ENCODE results near the gene RFX2. TPM values are rescaled to one million over a fixed set of nuclear protein-coding genes. Genes with fewer than 3 reads are reported as not detected.
A peak's percentile ranks its signal among the peaks of the same experiment; 100 is the strongest.

RFX2 gene
- total RNA-seq (10 to 100 TPM in 1 of 5 experiments, 1 to 10 TPM in 4; 4.0 to 18.4 (median 8.4) TPM), polyA plus RNA-seq (1 to 10 TPM; 3.8 to 8.0 TPM), total RNA-seq (8.6 reads per million, percentile 33 among the genes with 10 or more reads in this experiment)

DNA sequence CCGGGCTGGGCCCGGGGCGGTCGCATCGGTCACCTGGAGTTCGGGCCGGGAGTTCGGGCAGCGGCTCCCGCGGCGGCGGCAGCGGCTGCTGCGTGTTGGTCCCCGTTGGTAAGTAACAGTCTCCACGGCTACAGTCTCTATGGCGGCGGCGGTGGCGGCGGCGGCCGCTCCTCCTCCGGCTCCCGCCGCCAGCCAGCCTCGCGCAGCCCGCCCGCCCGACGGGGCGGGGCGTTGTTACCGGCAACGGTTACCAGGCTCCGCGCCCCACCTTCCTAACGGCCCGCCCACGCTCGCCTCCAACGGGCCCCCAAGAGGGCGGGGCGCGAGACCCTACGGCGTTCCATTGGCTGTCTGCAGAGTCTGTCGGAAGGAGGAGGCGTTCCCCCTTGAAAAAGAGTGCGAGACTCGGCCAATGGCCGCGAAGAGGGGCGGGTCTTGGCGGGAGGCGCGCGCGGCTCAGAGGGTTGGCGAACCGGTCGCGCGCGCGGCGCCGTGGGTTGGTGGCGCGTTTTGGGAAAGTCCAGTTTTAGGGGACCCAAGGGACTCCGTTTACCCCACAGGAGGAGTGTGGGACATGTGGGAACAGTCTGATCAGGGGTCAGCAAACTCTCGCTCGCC is at the start of gene RFX2:
Gene RFX2, minus strand, starts transcription at position 141 of the 618 bp plus-strand sequence. CDS start 63,004 bp downstream, outside the sequence.
- peak within 1 kb of the TSS; percentile 84 to 98 (median 92) for H3K4me3 Mint-ChIP-seq
- peak; percentile 99 for ATAC-seq

DNA sequence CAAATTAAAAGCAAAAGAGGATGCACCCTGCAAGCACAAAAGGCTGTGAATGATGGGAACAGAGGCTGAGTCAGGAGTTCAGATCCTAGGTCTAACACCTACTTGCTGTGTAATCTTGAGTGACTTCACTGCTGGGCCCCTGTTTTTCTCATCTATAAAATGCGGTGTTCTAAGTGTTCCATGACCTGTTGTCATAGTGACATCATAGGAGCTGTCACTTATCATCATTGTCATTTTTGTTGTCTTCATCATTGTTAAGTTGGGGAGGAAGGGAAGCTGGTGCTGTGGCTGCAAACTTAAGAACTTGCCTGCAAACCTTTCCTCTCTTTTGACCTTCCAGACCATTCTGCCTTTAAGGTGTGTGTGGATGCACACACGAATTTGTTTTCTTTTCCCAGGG is 45.7 kb upstream of the RFX2 start:
- Histone ChIP-seq H3K36me3 (ENCODE audit: control insufficient read depth in 2 of 3, insufficient read depth in 3 of 3, low read length in 3 of 3) (no peaks in the 10 kb centered on the region), H3K27me3 (ENCODE audit: control insufficient read depth in 2 of 2, insufficient read depth in 2 of 2, low read length in 2 of 2) (no peaks in the 10 kb centered on the region), H3K4me1 (ENCODE audit: control insufficient read depth in 2 of 2, insufficient read depth in 2 of 2, low read length in 2 of 2) (peaks cover 0 to 3% of the 10 kb centered on the region in 2 donors), H3K27ac (ENCODE audit: low read depth, low read length) (no peak overlapping the region), H3K4me3 (ENCODE audit: low read length) (no peak overlapping the region), H3K9me3 (ENCODE audit: control insufficient read depth in 2 of 3, low read length in 3 of 3) (peaks cover 0 to 2% (median 0%) of the 10 kb centered on the region in 3 experiments)
- ChIA-PET CTCF (no interaction called here), POLR2A (no interaction called here)
- peaks cover 0 to 8% (median 0%) of the 10 kb centered on the region in 5 donors for H3K27me3 Mint-ChIP-seq
- peaks cover 0 to 6% (median 1%) of the 10 kb centered on the region in 7 donors for H3K4me1 Mint-ChIP-seq
- intact Hi-C loops (cut with micrococcal nuclease): no loop called here
- no peak overlapping the region for H3K4me3 Mint-ChIP-seq
- H3K27ac Mint-ChIP-seq: peak overlapping the region in 1 of 9 donors; percentile 41
- H3K36me3 Mint-ChIP-seq: peaks cover 0 to under 1% (median 0%) of the 10 kb centered on the region in 5 donors
- H3K9me3 Mint-ChIP-seq: peaks cover 0 to 50% (median 9%) of the 10 kb centered on the region in 11 donors
- ATAC-seq (no peak), DNase-seq (no peak)

More for the DNA sequence above, at the start of gene RFX2:
- Histone ChIP-seq H3K9me3 (ENCODE audit: control insufficient read depth in 2 of 3, low read length in 3 of 3) (no peaks in the 10 kb centered on the region), H3K4me1 (ENCODE audit: control insufficient read depth in 2 of 2, insufficient read depth in 2 of 2, low read length in 2 of 2) (peaks cover 8 to 10% of the 10 kb centered on the region in 2 donors), H3K4me3 (ENCODE audit: low read length) (peak within 1 kb of the TSS; percentile 60), H3K27ac (ENCODE audit: low read depth, low read length) (peak within 1 kb of the TSS; percentile 64), H3K36me3 (ENCODE audit: control insufficient read depth in 2 of 3, insufficient read depth in 3 of 3, low read length in 3 of 3) (no peaks in the 10 kb centered on the region), H3K27me3 (ENCODE audit: control insufficient read depth in 2 of 2, insufficient read depth in 2 of 2, low read length in 2 of 2) (peaks cover 0 to 4% of the 10 kb centered on the region in 2 donors)
- intact Hi-C loops (cut with micrococcal nuclease): loop anchor here (1.0 to 10.0 kb wide), 14 partner anchors 15 to 1810 kb away; partner anchors contain the start of genes ALKBH7 (in 1 of the 2), CATSPERD (in 1 of the 2), CLPP (in 1 of the 2) and HSD11B1L (in 1 of the 2)
- Mint-ChIP-seq H3K27ac (peak within 1 kb of the TSS; percentile 71 to 92 (median 88)), H3K36me3 (no peaks in the 10 kb centered on the region), H3K9me3 (peaks cover 0 to 2% (median 0%) of the 10 kb centered on the region in 11 donors), H3K27me3 (peaks cover 0 to 19% (median 4%) of the 10 kb centered on the region in 5 donors), H3K4me1 (peaks cover 21 to 27% (median 25%) of the 10 kb centered on the region in 7 donors)
- ChIA-PET CTCF (interaction anchor here (1.1 kb wide), 1 partner anchor 62 kb away, joined by 3 read pairs; no protein-coding TSS in a partner anchor), POLR2A (interaction anchor here (0.7 to 2.4 kb wide), 2 partner anchors 10 to 222 kb away, joined by 3 to 12 read pairs; no protein-coding TSS in a partner anchor)
- peak; percentile 97 to 100 (median 99) for DNase-seq

DNA sequence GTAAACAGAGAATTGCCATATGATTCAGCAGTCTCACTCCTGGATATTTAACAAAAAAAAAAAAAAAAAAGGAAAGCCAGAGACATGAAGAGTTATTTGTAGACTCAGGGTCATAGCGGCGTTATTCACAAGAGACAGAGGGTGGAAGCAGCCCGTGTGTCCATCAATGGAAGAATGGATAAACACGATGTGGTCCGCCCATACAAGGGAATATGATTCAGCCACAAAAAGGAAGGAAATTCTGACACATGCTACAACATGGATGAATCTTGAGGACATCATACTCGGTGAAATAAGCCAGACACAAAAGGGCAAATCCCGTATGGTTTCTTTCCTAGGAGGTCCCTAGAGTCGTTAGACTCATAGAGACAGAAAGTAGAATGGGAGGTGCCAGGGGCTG is 40.0 kb upstream of the RFX2 start:
- DNase-seq (no peak), ATAC-seq (no peak)
- H3K4me3 Mint-ChIP-seq: no peak overlapping the region
- no peaks in the 10 kb centered on the region for H3K9me3 ChIP-seq (ENCODE audit: control insufficient read depth in 2 of 3, low read length in 3 of 3)
- H3K4me3 ChIP-seq (ENCODE audit: low read length): no peak overlapping the region
- no peak overlapping the region for H3K27ac ChIP-seq (ENCODE audit: low read depth, low read length)
- no peaks in the 10 kb centered on the region for H3K36me3 ChIP-seq (ENCODE audit: control insufficient read depth in 2 of 3, insufficient read depth in 3 of 3, low read length in 3 of 3)
- CTCF ChIA-PET: no interaction called here
- H3K27me3 ChIP-seq (ENCODE audit: control insufficient read depth in 2 of 2, insufficient read depth in 2 of 2, low read length in 2 of 2): no peaks in the 10 kb centered on the region
- intact Hi-C loops (cut with micrococcal nuclease): no loop called here
- H3K36me3 Mint-ChIP-seq: peaks cover 0 to 3% (median 0%) of the 10 kb centered on the region in 5 donors
- POLR2A ChIA-PET: no interaction called here
- peaks cover 0 to 9% (median 4%) of the 10 kb centered on the region in 5 donors for H3K27me3 Mint-ChIP-seq
- peaks cover 0 to 2% (median 0%) of the 10 kb centered on the region in 7 donors for H3K4me1 Mint-ChIP-seq
- H3K9me3 Mint-ChIP-seq: peaks cover 0 to 10% (median 4%) of the 10 kb centered on the region in 11 donors
- peak overlapping the region in 2 of 9 donors; percentile 9 to 62 for H3K27ac Mint-ChIP-seq
- no peaks in the 10 kb centered on the region for H3K4me1 ChIP-seq (ENCODE audit: control insufficient read depth in 2 of 2, insufficient read depth in 2 of 2, low read length in 2 of 2)

DNA sequence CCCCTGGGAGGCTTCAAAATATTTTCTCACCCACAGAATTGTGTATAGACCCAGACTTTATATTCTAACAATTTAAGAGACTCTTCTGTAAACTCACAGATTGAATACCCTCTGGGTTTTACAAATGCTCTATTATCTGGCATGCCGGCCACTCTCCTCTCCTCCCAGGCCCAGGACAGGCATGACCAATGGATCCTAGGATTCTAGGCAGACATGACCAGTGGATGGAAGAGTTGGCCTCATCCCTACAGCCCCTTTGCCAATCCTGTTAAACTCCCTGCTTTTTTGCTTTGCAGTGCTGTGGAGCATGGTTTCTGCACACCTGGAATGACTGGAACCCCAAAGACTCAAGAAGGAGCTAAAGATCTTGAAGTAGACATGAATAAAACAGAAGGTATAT is 30.9 kb upstream of the RFX2 start:
- POLR2A ChIA-PET: no interaction called here
- no peaks in the 10 kb centered on the region for H3K4me1 Mint-ChIP-seq

DNA sequence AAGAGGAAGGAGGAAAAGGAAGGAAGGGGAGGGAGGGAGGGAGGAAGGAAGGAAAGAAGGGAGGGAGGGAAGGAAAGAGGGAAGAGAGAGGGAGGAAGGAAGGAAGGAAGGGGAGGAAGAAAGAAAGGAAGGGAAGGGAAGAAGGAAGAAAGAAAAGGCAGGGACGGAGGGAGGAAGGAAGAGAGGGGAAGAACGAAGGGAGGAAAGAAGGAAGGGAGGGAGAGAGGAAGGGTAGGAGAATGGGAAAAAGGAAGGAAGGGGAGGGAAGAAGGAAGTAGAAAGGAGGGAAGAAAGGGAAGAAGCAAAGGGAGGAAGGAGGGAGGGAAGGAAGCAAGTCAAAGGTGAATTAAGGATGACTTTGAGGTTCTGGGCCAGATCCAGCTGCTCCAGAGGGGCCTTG is 28.2 kb upstream of the RFX2 start:
- POLR2A ChIA-PET: no interaction called here
- Mint-ChIP-seq H3K36me3 (no peaks in the 10 kb centered on the region), H3K27me3 (peaks cover 0 to 4% (median 0%) of the 10 kb centered on the region in 5 donors), H3K9me3 (no peaks in the 10 kb centered on the region), H3K4me1 (no peaks in the 10 kb centered on the region), H3K27ac (no peak overlapping the region), H3K4me3 (no peak overlapping the region)
- no peaks in the 10 kb centered on the region for H3K36me3 ChIP-seq (ENCODE audit: control insufficient read depth in 2 of 3, insufficient read depth in 3 of 3, low read length in 3 of 3)
- no peak for ATAC-seq
- no peak overlapping the region for H3K27ac ChIP-seq (ENCODE audit: low read depth, low read length)
- CTCF ChIA-PET: no interaction called here
- intact Hi-C loops (cut with micrococcal nuclease): no loop called here
- DNase-seq: no peak
- no peaks in the 10 kb centered on the region for H3K27me3 ChIP-seq (ENCODE audit: control insufficient read depth in 2 of 2, insufficient read depth in 2 of 2, low read length in 2 of 2)
- no peaks in the 10 kb centered on the region for H3K9me3 ChIP-seq (ENCODE audit: control insufficient read depth in 2 of 3, low read length in 3 of 3)
- no peaks in the 10 kb centered on the region for H3K4me1 ChIP-seq (ENCODE audit: control insufficient read depth in 2 of 2, insufficient read depth in 2 of 2, low read length in 2 of 2)
- no peak overlapping the region for H3K4me3 ChIP-seq (ENCODE audit: low read length)

More for the DNA sequence above, 30.9 kb upstream of the RFX2 start:
- Histone ChIP-seq H3K36me3 (ENCODE audit: control insufficient read depth in 2 of 3, insufficient read depth in 3 of 3, low read length in 3 of 3) (no peaks in the 10 kb centered on the region), H3K4me1 (ENCODE audit: control insufficient read depth in 2 of 2, insufficient read depth in 2 of 2, low read length in 2 of 2) (no peaks in the 10 kb centered on the region), H3K27me3 (ENCODE audit: control insufficient read depth in 2 of 2, insufficient read depth in 2 of 2, low read length in 2 of 2) (no peaks in the 10 kb centered on the region), H3K9me3 (ENCODE audit: control insufficient read depth in 2 of 3, low read length in 3 of 3) (no peaks in the 10 kb centered on the region), H3K27ac (ENCODE audit: low read depth, low read length) (no peak overlapping the region), H3K4me3 (ENCODE audit: low read length) (no peak overlapping the region)
- Mint-ChIP-seq H3K9me3 (no peaks in the 10 kb centered on the region), H3K4me3 (no peak overlapping the region), H3K27me3 (peaks cover 0 to 11% (median 0%) of the 10 kb centered on the region in 5 donors), H3K27ac (no peak overlapping the region), H3K36me3 (no peaks in the 10 kb centered on the region)
- intact Hi-C loops (cut with micrococcal nuclease): no loop called here
- ATAC-seq (no peak), DNase-seq (no peak)
- CTCF ChIA-PET: interaction anchor here (1.1 kb wide), 1 partner anchor 14 kb away, joined by 3 read pairs; no protein-coding TSS in a partner anchor

DNA sequence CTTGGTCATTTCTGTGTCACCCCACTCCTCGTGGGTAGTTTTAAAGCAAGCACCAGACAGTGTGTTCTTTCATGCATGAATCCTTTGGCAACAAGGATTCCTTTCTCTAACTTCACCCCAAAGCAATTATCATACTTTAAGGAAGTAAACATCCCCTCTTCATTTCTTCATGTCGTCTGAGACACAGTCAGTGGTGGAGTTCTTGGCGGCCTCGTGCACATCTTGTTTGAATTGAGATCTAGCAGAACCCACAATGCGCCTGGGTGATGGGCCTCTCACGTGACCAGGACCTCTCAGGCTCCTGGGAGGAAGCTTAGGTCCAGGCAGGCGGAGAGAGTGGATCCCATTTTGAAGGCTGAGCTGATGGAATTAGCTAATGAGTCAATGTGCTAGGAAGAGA is 27.8 kb upstream of the RFX2 start:
- CTCF ChIA-PET: no interaction called here
- DNase-seq (no peak), ATAC-seq (no peak)
- Histone ChIP-seq H3K36me3 (ENCODE audit: control insufficient read depth in 2 of 3, insufficient read depth in 3 of 3, low read length in 3 of 3) (no peaks in the 10 kb centered on the region), H3K4me1 (ENCODE audit: control insufficient read depth in 2 of 2, insufficient read depth in 2 of 2, low read length in 2 of 2) (no peaks in the 10 kb centered on the region), H3K27ac (ENCODE audit: low read depth, low read length) (no peak overlapping the region), H3K9me3 (ENCODE audit: control insufficient read depth in 2 of 3, low read length in 3 of 3) (no peaks in the 10 kb centered on the region), H3K27me3 (ENCODE audit: control insufficient read depth in 2 of 2, insufficient read depth in 2 of 2, low read length in 2 of 2) (no peaks in the 10 kb centered on the region), H3K4me3 (ENCODE audit: low read length) (no peak overlapping the region)
- Mint-ChIP-seq H3K36me3 (no peaks in the 10 kb centered on the region), H3K4me3 (no peak overlapping the region), H3K4me1 (no peaks in the 10 kb centered on the region), H3K27me3 (peaks cover 0 to 4% (median 0%) of the 10 kb centered on the region in 5 donors), H3K9me3 (no peaks in the 10 kb centered on the region), H3K27ac (peak overlapping the region in 1 of 9 donors; percentile 65)
- intact Hi-C loops (cut with micrococcal nuclease): no loop called here
- POLR2A ChIA-PET: no interaction called here

Data from naive thymus-derived CD4-positive, alpha-beta T cell (primary cell).